GM12864 (cell line): ENCODE results near the gene TRAFD1.
A peak's percentile ranks its signal among the peaks of the same experiment; 100 is the strongest.

ENCODE experiments used
- DNase-seq: peaks from one replicate; pipeline ENCODE4 v3.0.0-alpha.2; 2011; ENCODE audit warnings: low read depth
- H3K4me3 ChIP-seq: 2 replicates; pipeline ENCODE4 v1.5.1; 2011; ENCODE audit warnings: mild to moderate bottlenecking, low read depth, low read length, control low read depth
- CTCF ChIP-seq: IDR thresholded peaks from 2 replicates; pipeline ENCODE4 v1.5.1; 2011; ENCODE audit warnings: low read depth, mild to moderate bottlenecking, moderate library complexity, low read length, control low read depth, inconsistent platforms; ENCODE audit errors: missing control alignments

The TRAFD1 gene

GRCh38 chr12:112125250-112125999, at the start of gene TRAFD1:
Gene TRAFD1, plus strand, starts transcription at chr12:112125560. Its CDS starts 4,963 bp downstream, at chr12:112130523.
- peak within 1 kb of the TSS; percentile 75 for H3K4me3 ChIP-seq
- no peak for TF ChIP-seq CTCF
- DNase-seq = peak; percentile 92

GRCh38 chr12:112087055-112087850, 38.1 kb upstream of the TRAFD1 start:
- no peak for DNase-seq
- no peak for TF ChIP-seq CTCF
- no peak overlapping the region for H3K4me3 ChIP-seq

- no peak for DNase-seq
- no peak for TF ChIP-seq CTCF
Observed at GRCh38 chr12:112087851-112088250, 37.5 kb upstream of the TRAFD1 start.

GRCh38 chr12:112091563-112091962, 33.8 kb upstream of the TRAFD1 start:
- no peak for TF ChIP-seq CTCF
- no peak for DNase-seq
- no peak overlapping the region for H3K4me3 ChIP-seq

More at GRCh38 chr12:112087851-112088250, 37.5 kb upstream of the TRAFD1 start:
- no peak overlapping the region for H3K4me3 ChIP-seq

GRCh38 chr12:112096070-112096469, 29.3 kb upstream of the TRAFD1 start:
- DNase-seq = no peak
- no peak overlapping the region for H3K4me3 ChIP-seq
- TF ChIP-seq CTCF = no peak

- no peak for DNase-seq
- no peak for TF ChIP-seq CTCF
- H3K4me3 ChIP-seq = no peak overlapping the region; the same call in 1 of the 2 replicates
Observed at GRCh38 chr12:112096667-112097066, 28.7 kb upstream of the TRAFD1 start.
